Tibial artery (tissue), 4 donors: Measurements from ENCODE around the gene EIF4ENIF1.
"Not testable (repeated sequence)": the region's sequence is repeated elsewhere in the genome, so short reads cannot be mapped to it uniquely, and the experiment has no call there.

Experiments
- DNase-seq, 2 donors: peaks; one replicate each; pipeline ENCODE4 v3.0.0-alpha.2; 2019
- H3K27ac ChIP-seq, 2 donors: fragments of 200-600 bp; sonication (generic) in 1 of 2; 1 replicate in 1 of 2; 2 replicates in 1 of 2; pipeline ENCODE4 v1.5.1; 2018 to 2019; ENCODE audit warnings: mild to moderate bottlenecking in 1 of 2
- H3K27me3 ChIP-seq, 2 donors: fragments of 200-600 bp; sonication (generic) in 1 of 2; one replicate each; pipeline versions ENCODE4 v1.5.1 to v1.6.0; 2016 to 2019
- H3K36me3 ChIP-seq, 3 donors: fragments of 200-600 bp; sonication (generic) in 2 of 3; one replicate each; pipeline ENCODE4 v1.5.1; 2016 to 2019; ENCODE audit warnings: mild to moderate bottlenecking in 2 of 3
- H3K4me1 ChIP-seq, 4 donors: fragments of 200-600 bp; sonication (generic) in 2 of 4; 1 replicate in 3 of 4; 2 replicates in 1 of 4; pipeline ENCODE4 v1.5.1; 2016 to 2019
- H3K4me3 ChIP-seq, 2 donors: fragments of 200-600 bp; sonication (generic) in 1 of 2; 1 replicate in 1 of 2; 2 replicates in 1 of 2; pipeline ENCODE4 v1.5.1; 2018 to 2019; ENCODE audit warnings: mild to moderate bottlenecking in 2 of 2
- H3K9me3 ChIP-seq, 3 donors: fragments of 200-600 bp; sonication (generic) in 1 of 3; one replicate each; pipeline ENCODE4 v1.5.1; 2016 to 2019
- intact Hi-C: fragments of 100-400 bp; cut with DNase I; formaldehyde crosslinking; loops from one replicate; pipeline ENCODE4 v1.15.0; 2023; ENCODE audit warnings: low total_unique reads
- TF ChIP-seq, protein P1 (sequence below), 2 experiments: fragments of 200-600 bp in 1 of 2; fragments of 450-650 bp in 1 of 2; IDR thresholded peaks; one replicate each; pipeline ENCODE4 v1.5.1; 2017 to 2019; ENCODE audit warnings: antibody characterized with exemption in 2 of 2, mild to moderate bottlenecking in 1 of 2, moderate library complexity in 1 of 2

EIF4ENIF1 gene

DNA sequence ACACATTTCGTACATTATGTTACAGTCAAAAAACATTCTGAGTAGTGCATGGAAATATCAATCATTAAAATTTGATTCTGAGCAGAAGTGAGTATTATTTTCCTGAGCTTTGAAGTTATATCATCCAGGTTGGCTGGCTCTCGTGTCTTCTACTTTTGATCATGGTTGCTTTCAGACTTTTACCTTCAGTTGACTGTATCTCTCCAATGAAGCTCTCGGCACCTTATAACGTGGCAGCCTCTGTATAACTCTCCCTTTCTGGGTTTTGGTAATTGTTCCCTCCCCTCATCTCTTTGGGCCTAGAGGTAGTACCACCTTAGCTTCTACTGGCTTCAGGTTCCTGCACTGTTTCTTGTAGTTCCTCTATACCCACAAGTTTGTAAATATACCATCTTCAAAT, 18.9 kb upstream of the EIF4ENIF1 start:
- H3K36me3 ChIP-seq, result peaks cover 0 to 10% (median 0%) of the 10 kb centered on the region in 3 donors
- intact Hi-C loops, result no loop called here
- TF ChIP-seq, protein P1, sequence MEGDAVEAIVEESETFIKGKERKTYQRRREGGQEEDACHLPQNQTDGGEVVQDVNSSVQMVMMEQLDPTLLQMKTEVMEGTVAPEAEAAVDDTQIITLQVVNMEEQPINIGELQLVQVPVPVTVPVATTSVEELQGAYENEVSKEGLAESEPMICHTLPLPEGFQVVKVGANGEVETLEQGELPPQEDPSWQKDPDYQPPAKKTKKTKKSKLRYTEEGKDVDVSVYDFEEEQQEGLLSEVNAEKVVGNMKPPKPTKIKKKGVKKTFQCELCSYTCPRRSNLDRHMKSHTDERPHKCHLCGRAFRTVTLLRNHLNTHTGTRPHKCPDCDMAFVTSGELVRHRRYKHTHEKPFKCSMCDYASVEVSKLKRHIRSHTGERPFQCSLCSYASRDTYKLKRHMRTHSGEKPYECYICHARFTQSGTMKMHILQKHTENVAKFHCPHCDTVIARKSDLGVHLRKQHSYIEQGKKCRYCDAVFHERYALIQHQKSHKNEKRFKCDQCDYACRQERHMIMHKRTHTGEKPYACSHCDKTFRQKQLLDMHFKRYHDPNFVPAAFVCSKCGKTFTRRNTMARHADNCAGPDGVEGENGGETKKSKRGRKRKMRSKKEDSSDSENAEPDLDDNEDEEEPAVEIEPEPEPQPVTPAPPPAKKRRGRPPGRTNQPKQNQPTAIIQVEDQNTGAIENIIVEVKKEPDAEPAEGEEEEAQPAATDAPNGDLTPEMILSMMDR (IDR thresholded peaks at IDR 0.05), result no peak
- H3K9me3 ChIP-seq, result no peaks in the 10 kb centered on the region
- no peaks in the 10 kb centered on the region for H3K4me1 ChIP-seq
- DNase-seq, result no peak
- no peak overlapping the region for H3K4me3 ChIP-seq
- H3K27me3 ChIP-seq, result no peaks in the 10 kb centered on the region
- H3K27ac ChIP-seq, result no peak overlapping the region

DNA sequence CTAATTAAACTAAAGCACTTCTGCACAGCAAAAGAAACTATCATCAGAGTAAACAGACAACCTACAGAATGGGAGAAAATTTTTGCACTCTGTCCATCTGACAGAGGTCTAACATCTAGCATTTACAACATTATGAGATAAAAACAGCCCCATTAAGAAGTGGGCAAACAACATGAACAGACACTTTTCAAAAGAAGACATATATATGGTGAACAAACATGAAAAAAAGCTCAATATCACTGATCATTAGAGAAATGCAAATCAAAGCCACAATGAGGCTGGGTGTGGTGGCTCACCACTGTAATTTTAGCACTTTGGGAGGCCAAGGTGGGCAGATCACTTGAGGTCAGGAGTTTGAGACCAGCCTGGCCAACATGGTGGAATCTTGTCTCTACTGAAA, 17.9 kb upstream of the EIF4ENIF1 start:
- H3K9me3 ChIP-seq, H3K4me1 ChIP-seq, intact Hi-C loops, H3K27ac ChIP-seq, H3K36me3 ChIP-seq, H3K4me3 ChIP-seq, H3K27me3 ChIP-seq, DNase-seq: not testable (repeated sequence)

DNA sequence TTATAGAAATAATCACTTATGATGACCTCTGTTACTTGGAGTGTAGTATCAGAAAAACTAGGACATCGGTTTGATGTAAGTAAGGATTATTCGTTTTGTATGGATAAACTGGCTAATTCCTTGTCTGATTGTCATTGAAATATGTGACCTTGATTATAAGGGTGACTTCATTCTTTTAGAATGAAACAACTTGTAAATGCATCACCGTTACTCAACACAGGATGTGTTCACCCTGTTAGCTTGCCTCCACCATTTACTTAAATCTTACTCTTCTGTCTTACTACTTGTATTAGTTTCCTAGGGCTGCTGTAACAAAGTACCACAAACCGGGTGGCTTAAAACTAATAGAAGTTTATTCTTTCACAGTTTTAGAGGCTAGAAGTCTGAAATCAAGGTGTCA, 14.6 kb upstream of the EIF4ENIF1 start:
- Histone ChIP-seq H3K4me1 (no peaks in the 10 kb centered on the region), H3K36me3 (peaks cover 0 to 8% (median 0%) of the 10 kb centered on the region in 3 donors), H3K27me3 (no peaks in the 10 kb centered on the region), H3K27ac (no peak overlapping the region), H3K4me3 (no peak overlapping the region), H3K9me3 (no peaks in the 10 kb centered on the region)
- DNase-seq, result no peak
- TF ChIP-seq, protein P1 (IDR thresholded peaks at IDR 0.05), result no peak
- intact Hi-C loops, result no loop called here

DNA sequence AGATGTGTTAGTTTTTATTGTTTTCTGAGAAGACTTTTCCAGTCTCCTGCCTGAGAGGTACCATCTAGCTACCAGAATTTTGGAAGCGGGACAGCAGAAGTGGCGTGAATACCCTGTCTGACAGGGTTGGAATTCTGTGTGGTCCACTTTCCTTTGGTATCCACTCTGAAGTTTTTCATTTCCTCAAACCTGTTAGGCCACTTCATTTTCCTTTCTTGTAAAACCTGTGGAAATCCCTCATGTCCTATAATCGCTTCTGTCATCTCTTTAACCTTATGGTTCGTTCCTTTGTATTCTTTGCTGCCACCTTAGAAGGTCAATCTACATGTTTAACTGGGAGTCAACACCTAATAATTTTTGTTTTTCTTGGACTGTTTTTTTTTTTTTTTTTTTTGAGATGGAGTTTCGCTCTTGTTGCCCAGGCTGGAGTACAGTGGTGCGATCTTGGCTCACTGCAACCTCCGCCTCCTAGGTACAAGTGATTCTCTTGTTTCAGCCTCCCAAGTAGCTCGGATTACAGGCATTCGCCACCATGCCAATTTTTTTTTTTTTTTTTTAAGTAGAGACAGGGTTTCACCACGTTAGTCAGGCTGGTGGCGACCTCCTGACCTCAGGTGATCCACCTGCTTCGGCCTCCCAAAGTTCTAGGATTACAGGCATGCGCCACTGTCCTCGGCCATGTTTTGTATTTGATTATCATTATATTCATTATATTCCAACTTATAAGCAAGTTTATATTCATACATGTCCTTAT, 13.7 kb upstream of the EIF4ENIF1 start:
- peaks cover 0 to 8% (median 0%) of the 10 kb centered on the region in 3 donors for H3K36me3 ChIP-seq
- H3K4me1 ChIP-seq, result no peaks in the 10 kb centered on the region
- no peak overlapping the region for H3K27ac ChIP-seq
- intact Hi-C loops, result no loop called here
- H3K9me3 ChIP-seq, result no peaks in the 10 kb centered on the region
- DNase-seq, result no peak
- no peak overlapping the region for H3K4me3 ChIP-seq
- H3K27me3 ChIP-seq, result no peaks in the 10 kb centered on the region
- TF ChIP-seq, protein P1 (IDR thresholded peaks at IDR 0.05), result no peak

DNA sequence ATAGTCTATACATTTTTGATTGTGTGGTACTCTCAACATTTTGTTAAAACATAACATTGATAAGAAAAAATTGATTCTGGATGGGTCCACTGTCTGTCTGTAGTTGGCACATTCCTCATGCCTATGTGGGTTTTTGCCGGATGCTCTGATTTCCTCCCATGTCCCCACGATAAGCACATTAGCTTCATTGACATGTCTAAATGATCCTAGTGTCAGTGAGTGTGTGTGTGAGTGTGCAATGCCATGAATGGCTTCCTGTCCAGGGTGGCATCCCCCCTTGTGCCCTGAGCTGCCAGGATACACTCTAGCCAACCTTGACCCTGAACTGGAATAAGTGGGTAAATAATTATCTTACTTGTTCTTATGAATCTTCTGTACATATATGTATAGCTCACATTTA, 12.1 kb upstream of the EIF4ENIF1 start:
- TF ChIP-seq, protein P1 (IDR thresholded peaks at IDR 0.05), result no peak
- no peak overlapping the region for H3K4me3 ChIP-seq
- H3K36me3 ChIP-seq, result peaks cover 0 to 8% (median 0%) of the 10 kb centered on the region in 3 donors
- intact Hi-C loops, result no loop called here
- peaks cover 0 to 6% (median 3%) of the 10 kb centered on the region in 4 donors for H3K4me1 ChIP-seq
- H3K27me3 ChIP-seq, result no peaks in the 10 kb centered on the region
- DNase-seq, result no peak
- H3K27ac ChIP-seq, result no peak overlapping the region
- H3K9me3 ChIP-seq, result no peaks in the 10 kb centered on the region

DNA sequence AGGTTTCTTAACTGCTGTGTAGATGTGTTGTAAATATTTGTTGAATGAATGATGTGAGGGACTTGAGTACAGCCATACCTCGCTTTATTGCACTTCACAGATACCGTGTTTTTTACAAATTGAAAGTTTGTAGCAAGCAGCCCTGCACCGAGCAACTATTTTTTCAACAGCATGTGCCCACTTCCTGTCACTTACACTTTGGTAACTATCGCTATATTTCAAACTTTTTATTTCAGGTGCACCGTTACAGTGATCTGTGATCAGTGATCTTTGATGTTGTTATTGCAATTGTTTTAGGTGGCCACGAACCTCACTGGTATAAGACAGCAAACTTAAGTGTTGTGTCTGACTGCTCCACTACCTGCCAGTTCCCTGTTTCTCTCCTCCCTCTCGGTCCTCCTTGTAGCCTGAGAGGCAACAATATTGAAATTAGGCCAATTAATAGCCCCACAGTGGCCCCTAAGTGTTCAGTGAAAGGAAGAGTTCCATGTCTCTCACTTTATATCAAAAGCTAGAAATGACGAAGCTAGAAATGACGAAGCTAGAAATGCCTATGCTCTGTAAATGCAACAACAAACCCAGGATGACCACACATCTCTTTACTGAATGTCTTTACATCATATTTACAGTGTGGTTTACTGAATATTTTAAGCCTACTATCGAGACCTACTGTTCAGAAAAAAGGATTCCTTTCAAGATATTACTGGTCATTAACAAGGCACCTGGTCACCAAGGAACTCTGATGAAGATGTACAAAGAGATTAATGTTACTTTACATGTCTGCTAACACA, 7.7 kb upstream of the EIF4ENIF1 start:
- no peaks in the 10 kb centered on the region for H3K9me3 ChIP-seq
- no peak for DNase-seq
- H3K27ac ChIP-seq, result peak overlapping the region; percentile 75 to 78
- H3K4me3 ChIP-seq, result peak overlapping the region; percentile 71 to 73
- no peaks in the 10 kb centered on the region for H3K27me3 ChIP-seq
- peaks cover 0 to 8% (median 0%) of the 10 kb centered on the region in 3 donors for H3K36me3 ChIP-seq
- H3K4me1 ChIP-seq, result peaks cover 0 to 16% (median 9%) of the 10 kb centered on the region in 4 donors
- TF ChIP-seq, protein P1 (IDR thresholded peaks at IDR 0.05), result no peak
- intact Hi-C loops, result no loop called here
